ENCODE measurements around the gene CNR1.

CNR1 gene

GRCh38 chr6:88145298-88145963 lies 20.7 kb downstream of the CNR1 start:
- no peak for TF ChIP-seq CTCF (IDR thresholded peaks at IDR 0.05; ENCODE audit: low read depth, low read length, missing control alignments)
- DNase-seq (ENCODE audit: low read depth), result no peak
- H3K4me3 ChIP-seq (ENCODE audit: low read depth, low read length), result no peak overlapping the region

- DNase-seq (ENCODE audit: low read depth), result no peak
- H3K4me3 ChIP-seq (ENCODE audit: low read depth, low read length), result no peak overlapping the region
- TF ChIP-seq CTCF (IDR thresholded peaks at IDR 0.05; ENCODE audit: low read depth, low read length, missing control alignments), result no peak
Observed at GRCh38 chr6:88144637-88145297, 21.4 kb downstream of the CNR1 start.

GRCh38 chr6:88143421-88144157 lies 22.6 kb downstream of the CNR1 start:
- no peak for DNase-seq (ENCODE audit: low read depth)
- no peak overlapping the region for H3K4me3 ChIP-seq (ENCODE audit: low read depth, low read length)
- TF ChIP-seq CTCF (IDR thresholded peaks at IDR 0.05; ENCODE audit: low read depth, low read length, missing control alignments), result no peak

GRCh38 chr6:88142297-88142668 lies 23.9 kb downstream of the CNR1 start:
- peak overlapping the region; percentile 23; the same call in 1 of the 2 replicates for H3K4me3 ChIP-seq (ENCODE audit: low read depth, low read length)

GRCh38 chr6:88141561-88142296 lies 24.4 kb downstream of the CNR1 start:
- TF ChIP-seq CTCF (IDR thresholded peaks at IDR 0.05; ENCODE audit: low read depth, low read length, missing control alignments), result no peak
- H3K4me3 ChIP-seq (ENCODE audit: low read depth, low read length), result peak overlapping the region; percentile 23
- peak; percentile 73 for DNase-seq (ENCODE audit: low read depth)

More at GRCh38 chr6:88142297-88142668, 23.9 kb downstream of the CNR1 start:
- TF ChIP-seq CTCF (IDR thresholded peaks at IDR 0.05; ENCODE audit: low read depth, low read length, missing control alignments), result no peak
- no peak for DNase-seq (ENCODE audit: low read depth)

- no peak overlapping the region for H3K4me3 ChIP-seq (ENCODE audit: low read depth, low read length)
- no peak for TF ChIP-seq CTCF (IDR thresholded peaks at IDR 0.05; ENCODE audit: low read depth, low read length, missing control alignments)
- no peak for DNase-seq (ENCODE audit: low read depth)
Observed at GRCh38 chr6:88137915-88138314, 28.2 kb downstream of the CNR1 start.
